Activated CD4-positive, alpha-beta T cell treated with anti-CD3 and anti-CD28 coated beads for 1 hour (primary cell): ENCODE data around the gene RHBDL1.

Experiments used
- DNase-seq: peaks from one replicate; pipeline ENCODE4 v3.0.0-alpha.2; 2020

The RHBDL1 gene

DNA sequence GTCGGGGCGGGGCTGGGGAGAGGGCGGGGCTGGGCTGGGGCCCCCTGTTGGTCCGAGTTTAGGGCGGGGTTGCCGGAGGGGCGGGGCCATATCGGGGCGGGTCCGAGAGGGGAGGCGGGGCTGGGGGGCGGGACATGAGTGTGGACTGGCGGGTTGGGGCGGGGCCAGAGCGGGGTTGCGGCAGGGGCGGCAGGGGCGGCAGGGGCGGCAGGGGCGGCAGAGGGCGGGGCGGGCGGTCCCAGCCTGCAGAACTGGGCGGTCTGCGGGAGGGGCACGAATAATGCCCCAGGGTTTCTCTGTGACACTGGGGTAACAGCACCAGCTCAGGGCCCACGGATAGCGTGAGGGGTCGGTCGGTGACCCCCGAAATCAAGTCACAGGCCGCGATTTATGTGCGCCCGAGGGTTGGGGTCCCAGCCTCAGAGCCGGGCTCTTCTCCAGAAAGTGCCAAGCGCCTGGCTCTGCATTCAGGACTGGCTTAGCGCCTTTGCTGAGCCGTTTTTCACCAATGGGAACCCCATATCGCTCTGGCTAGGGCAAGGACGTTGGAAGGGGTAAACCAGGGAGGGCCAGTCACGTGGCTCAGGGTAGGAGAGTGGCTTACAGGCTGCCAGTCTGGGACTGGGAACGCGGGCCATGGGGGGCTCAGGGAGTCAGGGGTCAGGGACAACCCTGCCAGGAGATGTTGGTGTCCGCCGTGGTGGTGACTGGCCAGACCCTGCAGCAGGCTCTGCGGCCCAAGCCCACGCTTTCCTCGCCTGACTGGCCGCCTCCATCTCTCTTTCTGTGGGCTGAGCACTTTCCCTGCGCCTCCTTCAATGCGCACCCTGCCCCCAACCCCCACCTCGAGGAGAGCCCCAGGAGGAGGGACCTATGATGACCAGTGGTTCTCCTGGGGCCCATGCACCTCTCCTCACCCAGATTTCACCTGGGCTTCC lies 38.1 kb upstream of the RHBDL1 start:
- peak; percentile 79 for DNase-seq

DNA sequence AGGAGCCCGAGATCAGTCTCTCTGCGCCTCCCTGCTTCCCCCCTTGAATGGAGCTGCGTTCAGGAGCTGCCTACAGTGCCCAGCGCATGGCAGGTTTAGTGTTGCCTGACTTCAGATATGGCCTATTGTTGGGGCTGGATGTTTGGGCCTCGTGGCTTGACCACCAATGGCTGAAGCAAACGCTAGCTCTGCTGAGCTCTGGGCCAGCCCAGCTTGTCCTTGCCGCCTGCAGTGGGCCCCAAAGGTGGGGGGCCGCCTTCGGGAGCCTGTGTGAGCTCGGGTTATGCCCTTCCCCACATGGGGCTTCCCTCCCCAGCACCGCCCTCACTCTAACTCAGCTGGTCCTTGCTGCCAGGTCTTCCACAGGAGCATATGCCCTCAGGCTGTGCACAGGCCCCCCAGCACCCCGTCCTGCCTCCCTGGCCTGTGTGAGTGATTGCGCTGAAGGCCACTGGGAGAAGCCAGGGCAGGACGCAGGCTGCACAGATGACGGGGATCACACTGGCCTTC lies 37.4 kb upstream of the RHBDL1 start:
- no peak for DNase-seq

DNA sequence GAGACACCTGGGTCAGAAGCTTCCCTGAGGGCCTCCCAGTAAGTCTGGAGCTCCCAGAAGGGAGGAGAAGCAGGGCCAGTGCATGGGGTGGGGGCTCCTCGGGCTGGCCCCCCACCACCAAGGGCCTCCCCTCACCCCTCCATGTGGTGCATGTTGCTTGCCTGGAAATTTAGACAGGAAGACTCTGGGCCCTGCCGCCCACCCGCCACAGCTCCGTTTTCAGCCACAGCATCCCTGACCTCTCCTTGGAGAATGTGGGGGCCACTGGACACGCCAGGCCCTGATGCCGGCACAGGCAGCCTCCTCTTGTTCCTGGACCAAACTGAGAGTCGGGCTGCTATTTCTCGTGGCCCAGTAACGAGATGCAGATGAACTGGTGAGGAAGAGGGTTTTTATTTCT lies 36.6 kb upstream of the RHBDL1 start:
- DNase-seq: no peak

DNA sequence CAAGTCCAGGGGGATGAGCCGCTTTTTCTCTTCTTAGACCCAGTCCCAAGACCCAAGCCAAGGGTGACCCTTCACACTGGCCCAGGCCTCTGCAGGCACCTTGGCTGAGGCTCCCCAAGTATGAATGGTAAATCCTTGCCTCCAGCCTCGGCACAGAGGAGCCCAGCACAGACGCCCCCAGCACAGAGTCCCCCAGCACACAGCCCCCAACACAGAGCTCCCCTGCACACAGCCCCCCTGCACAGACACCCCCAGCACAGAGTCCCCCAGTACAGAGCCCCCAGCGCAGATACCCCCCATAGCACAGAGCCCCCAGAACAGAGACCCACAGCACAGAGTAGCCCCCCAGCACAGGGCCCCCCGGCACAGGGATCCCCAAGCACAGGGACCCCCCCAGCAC lies 34.9 kb upstream of the RHBDL1 start:
- DNase-seq: no peak

DNA sequence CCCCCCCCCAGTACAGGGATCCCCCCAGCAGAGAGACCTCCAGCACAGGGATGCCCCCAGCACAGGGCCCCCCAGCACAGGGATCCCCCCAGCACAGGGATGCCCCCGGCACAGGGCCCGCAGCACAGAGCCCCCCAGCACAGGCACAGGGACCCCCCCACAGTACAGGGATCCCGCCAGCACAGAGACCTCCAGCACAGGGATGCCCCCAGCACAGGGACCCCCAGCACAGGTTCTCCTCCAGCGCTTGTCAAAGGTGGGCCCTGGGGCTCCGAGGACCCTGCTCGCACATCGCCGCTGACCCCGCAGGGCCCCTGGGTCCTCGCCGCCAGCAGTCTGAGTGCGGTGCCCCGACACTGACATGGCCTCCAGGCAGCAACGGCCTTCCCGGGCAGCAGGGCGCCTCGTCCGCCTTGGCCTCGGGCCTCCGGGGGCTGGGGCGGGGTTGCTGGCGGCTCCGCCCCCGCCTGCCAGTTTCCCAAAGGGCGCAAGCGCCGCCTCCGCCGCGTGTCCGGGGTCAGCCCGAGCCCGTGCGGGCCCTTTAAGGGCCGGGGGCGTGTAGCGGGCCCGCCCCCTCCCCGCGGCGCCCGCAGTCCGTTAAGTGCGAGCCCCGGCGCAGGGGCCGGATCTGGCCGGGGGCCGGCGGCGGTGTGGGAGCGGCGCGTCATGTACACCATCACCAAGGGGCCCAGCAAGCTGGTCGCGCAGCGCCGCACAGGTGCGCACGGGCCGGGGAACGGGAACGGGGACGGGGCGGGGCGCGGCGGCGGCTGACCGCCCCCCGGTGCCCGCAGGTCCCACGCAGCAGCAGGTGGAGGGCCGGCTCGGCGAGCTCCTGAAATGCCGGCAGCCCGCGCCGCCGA lies 33.9 kb upstream of the RHBDL1 start, which contains the start of gene MCRIP2:
Gene MCRIP2, plus strand, starts transcription at position 503 of the 863 bp plus-strand sequence. Its CDS starts 164 bp downstream, at position 667.
- DNase-seq: peak; percentile 38

DNA sequence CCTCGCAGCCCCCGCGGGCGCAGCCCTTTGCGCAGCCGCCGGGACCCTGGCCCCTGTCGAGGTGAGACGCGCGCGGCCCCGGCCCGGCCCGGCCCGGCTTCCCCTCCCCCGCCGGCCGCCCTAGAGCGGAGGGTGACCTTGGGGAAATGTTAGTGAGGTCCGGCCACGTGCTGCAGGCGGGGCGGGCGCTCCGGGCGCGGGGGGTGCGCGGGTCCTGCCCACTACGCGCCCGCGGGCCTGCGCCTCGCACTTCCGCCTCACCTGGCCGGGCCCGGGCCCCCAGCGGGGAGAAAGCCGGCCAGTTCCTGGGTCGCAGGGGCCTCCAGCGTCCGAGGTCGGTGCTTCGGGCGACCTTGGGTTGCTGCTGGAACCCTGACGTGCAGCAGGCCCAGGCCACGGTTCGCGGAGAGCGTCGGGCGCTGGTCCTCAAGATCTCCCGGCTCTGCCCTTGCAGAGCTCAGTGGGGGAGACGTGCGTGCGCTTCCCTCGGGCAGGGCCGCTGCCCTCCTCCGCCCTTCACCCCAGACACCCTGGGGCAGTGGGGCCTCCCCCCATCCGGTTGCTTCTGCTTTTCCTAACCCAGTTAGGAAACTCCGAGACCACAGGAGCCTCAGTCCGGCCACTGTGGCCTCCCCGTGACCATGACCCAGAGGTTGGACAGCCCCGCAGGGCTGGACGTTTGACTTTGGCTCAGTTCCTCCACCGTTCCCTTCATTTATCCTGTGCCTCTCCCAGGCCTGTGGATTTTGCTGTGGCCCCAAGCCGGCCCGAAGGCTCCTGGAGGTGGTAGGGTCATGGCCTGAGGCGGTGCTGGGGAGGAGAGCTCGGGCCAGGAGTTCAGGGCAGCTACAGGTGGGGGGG lies 33.1 kb upstream of the RHBDL1 start:
- DNase-seq: no peak

DNA sequence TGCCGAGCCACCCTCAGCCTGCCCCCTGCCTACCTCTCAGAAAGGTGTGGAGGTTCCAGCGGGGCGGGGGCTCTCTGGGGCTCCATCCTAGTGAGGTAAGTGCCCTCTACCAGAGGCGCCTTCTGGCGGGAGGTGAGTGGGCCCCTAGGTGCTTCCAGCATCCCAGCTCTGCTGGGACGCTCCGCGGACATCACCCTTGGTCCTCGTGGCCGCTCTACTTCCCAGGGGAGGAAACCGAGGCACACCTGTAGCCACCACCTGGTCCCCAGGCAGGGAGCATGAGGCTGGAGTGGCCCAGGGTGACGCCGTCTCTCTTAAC lies 32.5 kb upstream of the RHBDL1 start:
- DNase-seq: no peak

DNA sequence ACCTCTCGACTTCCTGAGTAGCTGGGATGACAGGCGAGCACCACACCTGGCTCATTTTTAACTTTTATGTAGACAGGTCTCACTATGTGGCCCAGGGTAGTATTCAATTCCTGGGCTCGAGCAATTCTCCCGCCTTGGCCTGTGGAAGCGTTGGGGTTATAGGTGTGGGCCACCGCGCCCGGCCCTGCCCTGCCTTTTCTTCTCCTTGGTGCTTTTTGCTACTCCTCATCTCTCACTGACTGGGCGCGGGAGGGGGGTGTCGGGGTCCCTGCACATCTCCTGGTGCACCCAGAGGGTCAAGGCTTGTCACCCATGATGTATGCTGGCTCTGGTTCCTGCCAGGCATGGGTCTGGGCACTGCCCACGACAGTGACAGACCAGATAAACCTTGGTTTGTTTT lies 30.9 kb upstream of the RHBDL1 start:
- DNase-seq: no peak

DNA sequence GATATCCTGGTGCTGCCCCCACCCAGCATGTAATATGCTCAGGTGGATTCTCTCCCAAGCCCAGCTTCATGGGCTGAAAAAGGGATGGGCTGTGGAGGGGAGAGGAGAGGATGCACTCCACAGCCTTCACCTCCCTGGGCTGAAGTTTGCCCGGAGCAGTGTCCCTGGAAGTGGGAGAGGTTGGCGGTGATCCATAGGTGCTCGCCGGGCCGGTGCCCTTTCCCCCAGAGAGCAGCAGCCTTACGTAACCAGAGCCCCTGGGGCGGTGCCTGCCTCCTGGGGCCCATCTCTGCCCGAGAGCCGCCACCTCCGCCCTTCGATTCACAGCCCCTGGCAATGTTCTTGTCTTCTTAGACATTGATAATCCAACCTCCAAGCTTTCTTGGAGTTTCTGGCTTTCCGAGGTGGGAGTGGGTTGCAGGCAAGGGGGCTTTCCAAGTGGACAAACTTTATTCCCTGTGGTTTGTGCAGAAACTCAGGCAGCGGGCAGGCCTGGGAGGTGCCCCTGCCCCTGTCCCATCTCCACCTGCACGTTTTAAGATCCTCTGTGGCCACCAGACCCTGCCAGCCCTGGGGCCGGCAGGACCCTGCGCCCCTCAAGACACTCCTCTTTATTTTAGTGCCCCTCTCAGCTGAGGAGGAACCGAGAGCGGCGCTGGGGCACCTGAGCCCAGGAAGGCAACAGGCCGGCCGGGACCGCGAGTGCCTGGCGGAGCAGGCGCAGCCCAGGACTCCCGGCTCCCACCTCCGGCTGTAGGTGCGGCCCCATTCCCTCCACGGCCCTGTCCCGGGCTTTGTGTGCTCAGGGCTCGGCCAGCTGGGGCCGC lies 29.4 kb upstream of the RHBDL1 start:
- no peak for DNase-seq

DNA sequence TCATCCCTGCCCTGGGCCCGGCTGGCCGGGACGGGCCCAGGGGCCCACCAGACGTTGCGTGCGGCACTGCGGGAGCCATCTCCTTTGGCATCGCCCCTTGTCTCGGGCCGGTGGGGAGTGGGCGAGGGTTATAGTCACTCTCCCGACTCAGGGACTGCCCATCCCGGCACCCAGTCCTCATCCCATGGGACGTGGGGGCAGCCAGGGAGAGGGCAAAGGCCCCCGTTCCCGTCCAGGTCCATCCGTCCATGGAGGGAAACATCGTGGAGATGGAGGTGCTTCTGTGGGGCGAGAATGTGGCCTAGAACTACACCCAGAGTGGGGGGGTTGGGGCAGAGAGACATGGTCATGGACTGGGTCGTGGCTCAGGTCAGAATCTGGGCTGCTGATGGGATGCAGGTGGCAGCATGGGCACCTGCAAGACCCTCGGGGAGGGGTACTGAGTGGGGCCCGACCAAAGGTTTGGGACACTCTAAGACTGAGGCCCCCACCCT lies 28.7 kb upstream of the RHBDL1 start:
- DNase-seq: no peak

DNA sequence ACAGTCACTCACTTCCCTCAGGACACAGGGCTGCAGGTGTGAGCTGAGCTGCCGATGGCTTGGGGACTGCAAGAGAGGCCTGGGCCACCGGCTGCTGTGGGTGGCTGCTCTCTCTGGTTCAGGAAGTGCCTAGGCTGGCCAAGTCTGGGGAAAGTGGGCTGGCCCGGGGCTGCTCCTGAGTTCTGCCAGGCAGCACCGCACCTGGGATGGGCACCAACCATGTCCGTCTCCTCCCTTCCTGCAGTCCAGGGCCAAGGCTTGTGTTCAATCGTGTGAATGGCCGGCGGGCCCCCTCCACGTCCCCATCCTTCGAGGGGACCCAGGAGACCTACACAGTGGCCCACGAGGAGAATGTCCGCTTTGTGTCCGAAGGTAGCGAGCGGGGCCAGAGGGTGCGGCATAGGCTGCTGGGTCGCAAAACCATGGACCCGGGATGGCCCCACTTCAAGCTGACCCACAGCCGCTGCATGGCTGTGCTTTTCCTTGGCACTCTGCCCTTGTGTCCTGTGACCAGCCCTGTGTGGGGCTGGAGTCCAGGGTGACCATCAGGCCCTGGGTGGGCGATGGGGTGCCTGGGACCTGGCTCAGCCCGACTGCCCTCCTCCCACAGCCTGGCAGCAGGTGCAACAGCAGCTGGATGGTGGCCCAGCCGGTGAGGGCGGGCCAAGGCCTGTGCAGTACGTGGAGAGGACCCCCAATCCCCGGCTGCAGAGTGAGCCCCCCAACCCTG lies 28.1 kb upstream of the RHBDL1 start:
- no peak for DNase-seq

DNA sequence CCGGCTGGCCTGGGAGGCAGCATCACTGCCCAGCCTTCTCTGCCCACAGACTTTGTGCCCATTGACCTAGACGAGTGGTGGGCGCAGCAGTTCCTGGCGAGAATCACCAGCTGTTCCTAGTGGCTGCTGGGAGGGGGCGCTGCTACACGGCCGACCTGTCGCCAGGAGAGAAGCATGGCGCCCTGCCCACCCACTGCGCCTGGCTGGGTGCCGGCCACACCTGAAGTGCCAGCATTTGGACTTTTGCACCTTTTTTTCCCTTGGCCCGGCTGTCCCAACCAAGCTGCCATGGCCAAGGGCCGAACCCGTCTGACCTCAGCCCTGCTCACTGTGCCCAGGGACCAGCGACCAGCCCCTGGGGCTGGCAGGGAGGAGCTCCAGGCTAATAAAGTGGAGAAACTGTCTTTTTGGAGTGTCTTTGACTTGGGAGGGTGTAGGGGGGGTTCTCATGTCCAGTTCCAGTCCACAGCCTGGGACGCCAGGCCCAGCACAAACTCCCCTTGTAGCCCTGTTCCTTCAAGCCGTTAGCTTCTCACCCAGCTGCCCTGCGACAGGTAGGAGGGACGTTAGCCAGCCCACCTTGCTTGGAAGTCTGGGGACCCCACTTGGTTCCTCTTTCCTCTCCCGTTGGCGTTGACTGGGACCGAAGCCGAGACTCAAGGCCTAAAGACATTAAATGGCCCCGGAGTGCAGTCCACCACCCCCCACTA lies 27.2 kb upstream of the RHBDL1 start:
- no peak for DNase-seq

DNA sequence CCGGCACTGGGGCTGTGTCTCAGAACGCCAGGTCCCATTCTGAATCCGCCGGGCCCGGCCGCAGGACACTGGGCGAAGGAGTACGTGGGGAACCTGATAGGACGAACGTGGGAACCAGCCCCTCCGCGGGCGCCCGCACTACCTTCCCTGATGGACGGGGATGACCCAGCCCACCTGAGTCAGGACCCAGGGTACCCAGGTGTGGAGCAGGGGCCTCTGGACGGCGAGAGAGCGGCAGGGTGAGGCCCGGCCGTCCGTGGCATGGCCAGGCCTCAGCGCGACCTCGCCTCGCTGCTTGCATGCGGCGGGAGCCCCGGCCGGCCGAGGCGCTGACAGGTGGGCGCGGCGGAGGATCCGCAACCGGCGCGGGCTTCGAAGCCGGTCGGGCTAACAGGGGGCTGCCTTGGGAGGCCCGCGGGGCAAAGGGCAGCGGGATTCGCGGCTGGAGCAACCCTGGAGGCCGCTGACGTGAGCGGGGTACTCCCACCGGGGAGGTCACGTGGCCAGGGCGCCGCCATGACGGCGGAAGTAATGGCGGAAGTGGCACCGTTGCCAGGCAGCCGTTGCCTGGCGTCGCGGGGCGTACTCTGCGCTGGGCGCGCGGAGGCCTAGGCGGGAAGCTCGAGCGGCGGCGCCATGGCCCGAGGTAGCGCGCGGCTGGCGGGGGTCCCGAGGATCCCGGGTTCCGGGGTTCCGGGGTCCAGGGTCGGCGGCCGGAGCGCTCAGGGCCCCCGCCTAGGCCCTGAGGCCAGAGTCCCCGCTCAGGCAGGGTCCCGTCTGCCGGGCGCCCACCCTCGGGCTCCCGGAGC lies 26.5 kb upstream of the RHBDL1 start, which contains the start of gene WDR90:
Gene WDR90, plus strand, starts transcription at position 585 of the 809 bp plus-strand sequence. Its CDS starts 52 bp downstream, at position 637.
- DNase-seq: peak; percentile 87

DNA sequence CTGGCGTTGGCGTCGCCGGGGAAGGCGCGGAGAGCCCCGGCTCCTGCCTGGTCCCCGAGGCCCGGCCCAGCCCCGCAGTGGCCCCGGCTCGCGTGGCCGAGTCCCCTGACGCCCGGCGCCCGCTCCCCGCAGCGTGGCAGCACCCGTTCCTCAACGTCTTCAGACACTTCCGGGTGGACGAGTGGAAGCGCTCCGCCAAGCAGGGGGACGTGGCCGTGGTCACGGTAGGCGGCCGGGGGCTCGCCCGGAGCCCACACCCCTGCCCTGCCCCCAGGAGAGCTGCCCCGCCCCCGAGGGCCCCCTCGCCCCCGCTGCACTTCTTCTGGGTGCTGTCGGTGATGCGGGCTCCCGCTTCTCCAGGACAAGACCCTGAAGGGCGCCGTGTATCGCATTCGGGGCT lies 25.8 kb upstream of the RHBDL1 start:
- DNase-seq: no peak

DNA sequence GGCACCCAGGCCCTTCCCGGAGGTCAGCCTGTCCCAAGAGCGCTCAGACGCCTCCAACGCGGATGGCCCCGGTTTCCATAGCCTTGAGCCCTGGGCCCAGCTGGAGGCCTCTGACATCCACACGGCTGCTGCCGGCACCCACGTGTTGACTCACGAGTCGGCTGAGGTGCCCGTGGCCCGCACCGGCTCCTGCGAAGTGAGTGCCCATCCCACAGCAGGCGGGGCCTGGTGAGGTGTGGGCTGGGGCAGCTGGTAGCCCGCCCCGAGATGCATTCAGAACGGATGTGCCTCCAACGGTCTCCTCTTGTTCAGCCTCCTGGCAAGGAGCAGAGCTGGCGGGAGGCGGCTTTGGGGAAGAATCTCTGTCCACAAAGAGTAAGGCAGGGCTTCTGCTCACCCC lies 23.6 kb upstream of the RHBDL1 start:
- DNase-seq: no peak

DNA sequence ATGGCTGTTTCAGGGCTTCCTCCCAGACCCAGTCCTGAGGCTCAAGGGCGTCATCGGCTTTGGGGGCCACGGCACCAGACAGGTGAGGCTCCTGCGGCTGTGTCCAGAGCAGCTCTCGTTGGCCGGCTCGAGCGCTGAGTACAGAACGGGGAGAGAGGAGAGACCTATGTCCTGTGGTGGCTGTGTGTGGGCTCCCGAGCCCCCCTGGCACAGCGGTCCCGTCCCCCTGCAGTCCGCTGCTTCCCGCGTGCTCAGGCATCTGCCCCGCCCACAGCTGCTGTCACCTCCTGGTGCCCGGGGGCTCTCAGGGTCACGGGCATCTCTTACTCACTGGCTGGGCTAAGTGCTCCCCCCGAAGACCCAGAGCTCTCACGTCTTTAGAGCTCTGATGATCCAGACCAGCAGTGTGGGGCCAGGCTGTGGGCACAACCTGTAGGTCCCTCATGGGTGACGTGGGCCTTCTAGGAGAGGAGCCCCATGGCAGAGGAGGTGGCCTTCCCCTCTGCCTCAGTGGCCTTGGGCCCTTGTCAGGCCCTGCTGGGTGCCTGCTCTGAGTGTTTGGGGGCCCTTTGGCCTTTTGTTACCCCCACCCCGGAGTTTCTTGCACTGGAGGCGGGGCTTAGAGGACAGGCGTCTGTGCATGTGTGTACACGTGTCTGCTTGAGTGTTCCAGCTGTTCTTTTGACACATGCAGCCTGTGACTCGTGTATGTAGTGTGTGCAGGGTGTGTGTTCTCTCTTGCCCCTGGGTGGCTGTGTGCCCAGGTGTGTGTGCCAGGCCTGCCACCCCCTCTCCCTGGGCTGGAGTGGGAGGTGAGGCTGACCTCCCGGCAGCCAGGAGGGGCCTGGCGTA lies 22.8 kb upstream of the RHBDL1 start:
- no peak for DNase-seq

DNA sequence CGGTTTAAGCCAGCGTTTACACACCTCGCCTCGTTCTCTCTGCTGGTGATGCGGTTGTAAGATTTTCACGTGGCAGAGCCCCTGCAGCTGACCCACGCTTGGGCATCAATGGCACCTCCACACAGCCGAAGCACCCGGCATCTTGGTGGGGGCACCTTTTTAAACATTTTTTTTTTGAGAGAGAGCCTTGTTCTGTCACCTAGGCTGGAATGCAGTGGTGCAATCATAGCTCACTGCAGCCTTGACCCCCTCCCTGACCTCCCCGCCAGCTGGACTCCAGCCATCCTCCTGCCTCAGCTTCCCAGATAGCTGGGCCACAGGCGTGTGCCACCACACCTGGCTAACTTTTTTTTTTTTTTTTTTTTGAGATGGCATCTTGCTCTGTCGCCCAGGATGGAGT lies 21.4 kb upstream of the RHBDL1 start:
- no peak for DNase-seq

DNA sequence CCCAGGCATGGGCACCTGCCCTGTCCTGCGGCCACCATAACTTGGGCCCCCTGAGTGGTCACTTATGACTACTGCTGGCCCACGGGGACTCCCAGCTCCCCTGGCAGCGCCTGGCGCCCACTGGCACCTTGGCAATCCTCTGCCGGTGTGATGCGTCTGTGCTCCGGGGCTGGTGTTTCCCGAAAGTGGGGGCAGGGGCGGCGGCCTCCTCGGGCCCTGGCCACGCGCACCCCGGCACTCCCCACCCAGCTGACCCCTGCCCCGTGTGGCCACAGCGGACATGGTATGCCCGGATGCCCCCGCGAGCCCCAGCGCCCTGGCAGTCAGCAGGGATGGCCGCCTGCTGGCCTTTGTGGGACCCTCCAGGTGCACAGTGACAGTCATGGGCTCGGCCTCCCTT lies 18.0 kb upstream of the RHBDL1 start:
- DNase-seq: no peak
